ENCODE data around the gene GJA4.

DNA sequence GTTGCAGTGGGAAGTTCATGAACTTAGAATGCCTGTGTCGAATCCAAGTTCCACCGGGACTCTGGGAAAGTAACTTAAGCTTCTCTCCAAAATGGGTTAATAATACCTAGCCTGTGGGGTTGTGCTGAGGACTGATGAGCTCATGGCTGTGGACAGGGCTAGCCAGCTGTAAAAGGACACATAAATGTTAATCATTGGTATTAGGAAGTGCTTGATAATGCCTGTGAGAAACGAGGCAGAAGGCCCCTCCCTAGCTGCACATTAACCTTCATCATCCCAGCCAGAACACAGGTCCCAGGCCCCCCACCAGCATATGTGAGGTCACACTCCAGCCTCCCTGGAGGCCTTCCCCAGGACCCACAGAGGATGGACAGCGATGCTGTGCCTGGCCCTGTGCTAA, 34.0 kb upstream of the GJA4 start:
- no peak for TF ChIP-seq CTCF (IDR thresholded peaks at IDR 0.05; ENCODE audit: extremely low read depth in 1 of 2, insufficient read depth in 1 of 2, low read depth in 1 of 2, low read length in 2 of 2)
- TF ChIP-seq, protein P1, sequence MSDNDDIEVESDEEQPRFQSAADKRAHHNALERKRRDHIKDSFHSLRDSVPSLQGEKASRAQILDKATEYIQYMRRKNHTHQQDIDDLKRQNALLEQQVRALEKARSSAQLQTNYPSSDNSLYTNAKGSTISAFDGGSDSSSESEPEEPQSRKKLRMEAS (IDR thresholded peaks at IDR 0.05; ENCODE audit: insufficient read depth, insufficient read length): no peak
- TF ChIP-seq MYC (IDR thresholded peaks at IDR 0.05; ENCODE audit: low read depth, low read length): no peak
- no peak for TF ChIP-seq POLR2A (IDR thresholded peaks at IDR 0.05; ENCODE audit: low read depth, low read length)
- no peak for TF ChIP-seq POLR2AphosphoS5 (IDR thresholded peaks at IDR 0.05; ENCODE audit: insufficient read depth, low read depth, low read length)
